WERI-Rb-1 (cell line): ENCODE measurements around the gene KDM7A.
"Not testable (repeated sequence)": the region's sequence is repeated elsewhere in the genome, so short reads cannot be mapped to it uniquely, and the experiment has no call there.

Experiments used
- DNase-seq: peaks from one replicate; pipeline ENCODE4 v3.0.0-alpha.2; 2020
- H3K27ac ChIP-seq: fragments of 250-450 bp; sonication (Bioruptor Pico); 2 replicates; pipeline ENCODE4 v1.5.1; 2020; ENCODE audit warnings: mild to moderate bottlenecking, moderate library complexity
- H3K27me3 ChIP-seq: fragments of 250-450 bp; sonication (Bioruptor Pico); 2 replicates; pipeline ENCODE4 v1.5.1; 2021; ENCODE audit warnings: mild to moderate bottlenecking, low read depth, moderate library complexity; ENCODE audit not compliant: insufficient read depth, severe bottlenecking
- H3K36me3 ChIP-seq: fragments of 250-450 bp; sonication (Bioruptor Pico); 2 replicates; pipeline ENCODE4 v1.5.1; 2020; ENCODE audit warnings: mild to moderate bottlenecking, moderate library complexity
- H3K4me3 ChIP-seq: 2 replicates; pipeline ENCODE4 v1.5.1; 2011; ENCODE audit warnings: low read depth, mild to moderate bottlenecking, control low read depth, low read length
- H3K9me3 ChIP-seq: fragments of 250-450 bp; sonication (Bioruptor Pico); 2 replicates; pipeline ENCODE4 v1.5.1; 2021; ENCODE audit warnings: mild to moderate bottlenecking, moderate library complexity; ENCODE audit not compliant: severe bottlenecking
- CTCF ChIP-seq: IDR thresholded peaks from 2 replicates; pipeline ENCODE4 v1.5.1; 2011; ENCODE audit warnings: low read depth, mild to moderate bottlenecking, control low read depth, inconsistent platforms, low read length

The KDM7A gene

GRCh38 chr7:140174217-140174616, 2.6 kb downstream of the KDM7A start:
- H3K9me3 ChIP-seq = peaks cover 3% of the 10 kb centered on the region
- no peak overlapping the region for H3K27ac ChIP-seq
- H3K4me3 ChIP-seq = no peak overlapping the region
- no peaks in the 10 kb centered on the region for H3K36me3 ChIP-seq
- no peak for DNase-seq
- no peak for TF ChIP-seq CTCF
- no peaks in the 10 kb centered on the region for H3K27me3 ChIP-seq

GRCh38 chr7:140170375-140170774, 6.4 kb downstream of the KDM7A start:
- Histone ChIP-seq H3K36me3 (no peaks in the 10 kb centered on the region), H3K4me3 (no peak overlapping the region), H3K9me3 (no peaks in the 10 kb centered on the region), H3K27ac (no peak overlapping the region), H3K27me3 (no peaks in the 10 kb centered on the region)
- DNase-seq = no peak
- TF ChIP-seq CTCF = no peak

GRCh38 chr7:140168816-140169215, 8.0 kb downstream of the KDM7A start:
- TF ChIP-seq CTCF = no peak
- Histone ChIP-seq H3K27ac (no peak overlapping the region), H3K27me3 (no peaks in the 10 kb centered on the region), H3K9me3 (no peaks in the 10 kb centered on the region), H3K4me3 (no peak overlapping the region), H3K36me3 (no peaks in the 10 kb centered on the region)
- DNase-seq = no peak

- H3K27ac ChIP-seq = no peak overlapping the region
- H3K4me3 ChIP-seq = no peak overlapping the region
- no peaks in the 10 kb centered on the region for H3K9me3 ChIP-seq
- no peak for TF ChIP-seq CTCF
- no peaks in the 10 kb centered on the region for H3K27me3 ChIP-seq
- no peak for DNase-seq
- H3K36me3 ChIP-seq = no peaks in the 10 kb centered on the region
Observed at GRCh38 chr7:140165422-140165821, 11.4 kb downstream of the KDM7A start.

GRCh38 chr7:140162081-140162480, 14.7 kb downstream of the KDM7A start:
- H3K36me3 ChIP-seq, H3K27me3 ChIP-seq, H3K27ac ChIP-seq, DNase-seq, H3K4me3 ChIP-seq, H3K9me3 ChIP-seq: not testable (repeated sequence)

GRCh38 chr7:140161047-140161446, 15.7 kb downstream of the KDM7A start:
- H3K36me3 ChIP-seq = no peaks in the 10 kb centered on the region
- no peak overlapping the region for H3K4me3 ChIP-seq

More at GRCh38 chr7:140161047-140161446, 15.7 kb downstream of the KDM7A start:
- Histone ChIP-seq H3K9me3 (no peaks in the 10 kb centered on the region), H3K27me3 (no peaks in the 10 kb centered on the region), H3K27ac (no peak overlapping the region)
- no peak for TF ChIP-seq CTCF
- no peak for DNase-seq
